SU-DHL-6 (cell line): ENCODE measurements around the gene LRP2.

Source experiments
- H2AFZ ChIP-seq: fragments of 200-600 bp; sonication (generic); 2 replicates; pipeline ENCODE4 v1.6.1; 2014; ENCODE audit warnings: low read depth, mild to moderate bottlenecking, moderate library complexity, mixed read lengths, antibody characterized with exemption, low read length; ENCODE audit not compliant: severe bottlenecking
- H3F3A ChIP-seq: fragments of 200-600 bp; shearing (Covaris generic); 2 replicates; pipeline ENCODE4 v1.6.0; 2016; ENCODE audit warnings: antibody characterized with exemption, mild to moderate bottlenecking; ENCODE audit not compliant: insufficient read depth
- H3K27ac ChIP-seq: fragments of 200-600 bp; sonication (generic); 2 replicates; pipeline ENCODE4 v1.5.1; 2016; ENCODE audit warnings: low read depth, mild to moderate bottlenecking, low read length, moderate library complexity, mixed read lengths
- H3K27me3 ChIP-seq: fragments of 200-600 bp; sonication (generic), shearing (Covaris generic); 2 replicates; pipeline ENCODE4 v1.6.0; 2014; ENCODE audit warnings: mild to moderate bottlenecking, low read length
- H3K36me3 ChIP-seq: fragments of 200-600 bp; sonication (generic); 2 replicates; pipeline ENCODE4 v1.6.1; 2014; ENCODE audit warnings: mild to moderate bottlenecking, low read length, mixed read lengths
- H3K4me2 ChIP-seq: fragments of 300-600, 200-600 bp; shearing (Covaris generic), sonication (generic); 2 replicates; pipeline ENCODE4 v1.6.0; 2014; ENCODE audit warnings: low read length, low read depth, mild to moderate bottlenecking; ENCODE audit not compliant: poor library complexity, severe bottlenecking
- H3K4me3 ChIP-seq: fragments of 200-600 bp; sonication (generic); 2 replicates; pipeline ENCODE4 v1.5.1; 2014; ENCODE audit warnings: antibody characterized with exemption, low read length, mild to moderate bottlenecking, mixed read lengths; ENCODE audit not compliant: insufficient read depth, poor library complexity, severe bottlenecking
- H3K79me2 ChIP-seq: fragments of 200-600 bp; sonication (generic); 2 replicates; pipeline ENCODE4 v1.6.1; 2014; ENCODE audit warnings: mild to moderate bottlenecking, low read length, moderate library complexity; ENCODE audit not compliant: insufficient read depth
- H3K9ac ChIP-seq: fragments of 200-600 bp; sonication (generic); 2 replicates; pipeline ENCODE4 v1.7.0; 2014; ENCODE audit warnings: mild to moderate bottlenecking, low read length
- H3K9me2 ChIP-seq: fragments of 200-600 bp; sonication (generic); replicated peaks from 2 replicates; pipeline ENCODE4 v1.6.1; 2014; ENCODE audit warnings: low read length; ENCODE audit not compliant: insufficient read depth
- H3K9me3 ChIP-seq: fragments of 200-600 bp; sonication (generic); 2 replicates; pipeline ENCODE4 v1.6.1; 2014; ENCODE audit warnings: low read length, mixed read lengths; ENCODE audit not compliant: insufficient read depth
- H4K20me1 ChIP-seq: fragments of 200-600 bp; sonication (generic); 2 replicates; pipeline ENCODE4 v1.6.1; 2014; ENCODE audit warnings: low read depth, mild to moderate bottlenecking, antibody characterized with exemption, low read length, moderate library complexity, mixed read lengths
- CTCF ChIP-seq: fragments of 200-600 bp; sonication (generic); IDR thresholded peaks from one replicate; pipeline ENCODE4 v1.5.1; 2017; ENCODE audit warnings: antibody characterized with exemption, mild to moderate bottlenecking, low read length, moderate library complexity; ENCODE audit not compliant: insufficient read depth, poor library complexity, severe bottlenecking
- EZH2phosphoT487 ChIP-seq: fragments of 200-600 bp; sonication (generic), shearing (Covaris generic); conservative IDR thresholded peaks from 2 replicates; pipeline ENCODE4 v1.6.1; 2018; ENCODE audit warnings: mild to moderate bottlenecking, antibody characterized with exemption, low read length, moderate library complexity, mixed read lengths

The LRP2 gene

DNA sequence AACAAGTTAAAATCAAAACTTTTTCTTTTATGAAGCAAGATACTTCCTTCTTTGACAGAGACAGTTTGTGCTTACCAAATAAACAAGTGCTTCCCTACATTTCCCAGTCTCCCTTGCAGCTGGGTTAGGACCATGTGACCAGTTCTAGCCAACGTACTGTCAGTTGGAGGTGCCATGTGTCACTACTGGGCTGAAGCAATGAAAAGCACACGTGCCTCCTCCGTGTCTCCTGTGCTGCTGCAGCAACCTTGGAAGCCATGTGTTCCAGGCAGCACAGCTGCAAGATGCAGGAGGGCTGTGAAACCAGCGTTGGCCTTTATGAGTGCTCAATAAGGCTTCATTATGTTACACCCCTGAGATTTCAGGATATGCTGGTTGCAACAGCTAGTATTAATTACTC lies 199.7 kb downstream of the LRP2 start:
- H3K9ac ChIP-seq: no peak overlapping the region
- H3K79me2 ChIP-seq: no peaks in the 10 kb centered on the region
- no peak overlapping the region for H3K27ac ChIP-seq
- H3K9me3 ChIP-seq: no peaks in the 10 kb centered on the region
- no peaks in the 10 kb centered on the region for H3F3A ChIP-seq
- no peak overlapping the region for H3K4me3 ChIP-seq
- TF ChIP-seq CTCF: no peak
- TF ChIP-seq EZH2phosphoT487: no peak
- no peaks in the 10 kb centered on the region for H4K20me1 ChIP-seq
- no peaks in the 10 kb centered on the region for H3K27me3 ChIP-seq
- no peaks in the 10 kb centered on the region for H3K36me3 ChIP-seq
- no peak overlapping the region for H3K4me2 ChIP-seq
- no peaks in the 10 kb centered on the region for H3K9me2 ChIP-seq
- no peak overlapping the region for H2AFZ ChIP-seq

- no peak overlapping the region for H3K9ac ChIP-seq
- no peak overlapping the region for H2AFZ ChIP-seq
- H3F3A ChIP-seq: no peaks in the 10 kb centered on the region
- no peaks in the 10 kb centered on the region for H3K79me2 ChIP-seq
- H3K27me3 ChIP-seq: no peaks in the 10 kb centered on the region
- H3K9me3 ChIP-seq: no peaks in the 10 kb centered on the region
- no peak overlapping the region for H3K4me3 ChIP-seq
- no peaks in the 10 kb centered on the region for H3K36me3 ChIP-seq
- TF ChIP-seq CTCF: no peak
- no peak for TF ChIP-seq EZH2phosphoT487
- no peaks in the 10 kb centered on the region for H3K9me2 ChIP-seq
- no peak overlapping the region for H3K27ac ChIP-seq
- H4K20me1 ChIP-seq: no peaks in the 10 kb centered on the region
- no peak overlapping the region for H3K4me2 ChIP-seq
These were observed 201.3 kb downstream of the LRP2 start for GRCh38 chr2:169160926-169161481.

DNA sequence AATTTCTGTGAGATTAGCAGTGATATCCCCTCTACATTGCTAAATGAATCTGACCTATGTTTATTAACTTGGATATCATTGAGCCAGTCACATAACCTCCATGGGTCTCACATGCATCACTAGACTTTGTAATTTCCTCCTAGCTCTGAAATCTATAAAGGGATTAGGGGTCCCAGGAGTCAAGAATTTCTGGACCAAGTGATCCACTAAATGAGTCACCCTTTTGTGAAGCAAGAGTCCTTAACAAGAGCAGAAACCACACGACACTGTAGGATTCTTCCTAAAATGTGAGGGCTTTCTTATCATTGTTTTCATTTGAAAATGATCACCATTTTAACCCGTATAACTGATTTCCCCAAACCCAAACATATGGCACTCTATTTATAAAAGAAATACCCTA lies 202.6 kb downstream of the LRP2 start:
- Histone ChIP-seq H2AFZ (no peak overlapping the region), H3K27ac (no peak overlapping the region), H3K4me3 (no peak overlapping the region), H3K36me3 (no peaks in the 10 kb centered on the region), H3K9ac (no peak overlapping the region), H3K79me2 (no peaks in the 10 kb centered on the region), H4K20me1 (no peaks in the 10 kb centered on the region), H3K4me2 (no peak overlapping the region), H3K9me3 (no peaks in the 10 kb centered on the region), H3K9me2 (no peaks in the 10 kb centered on the region), H3K27me3 (no peaks in the 10 kb centered on the region), H3F3A (no peaks in the 10 kb centered on the region)
- TF ChIP-seq CTCF (no peak), EZH2phosphoT487 (no peak)
